ENCODE results near the gene FANCD2OS. TPM values are rescaled to one million over a fixed set of nuclear protein-coding genes. Genes with fewer than 3 reads are reported as not detected.
"Not testable (repeated sequence)": the region's sequence is repeated elsewhere in the genome, so short reads cannot be mapped to it uniquely, and the experiment has no call there.

Gene FANCD2OS
- total RNA-seq, 4 donors from 2014 or later, result 0.77 TPM; not detected in 3

DNA sequence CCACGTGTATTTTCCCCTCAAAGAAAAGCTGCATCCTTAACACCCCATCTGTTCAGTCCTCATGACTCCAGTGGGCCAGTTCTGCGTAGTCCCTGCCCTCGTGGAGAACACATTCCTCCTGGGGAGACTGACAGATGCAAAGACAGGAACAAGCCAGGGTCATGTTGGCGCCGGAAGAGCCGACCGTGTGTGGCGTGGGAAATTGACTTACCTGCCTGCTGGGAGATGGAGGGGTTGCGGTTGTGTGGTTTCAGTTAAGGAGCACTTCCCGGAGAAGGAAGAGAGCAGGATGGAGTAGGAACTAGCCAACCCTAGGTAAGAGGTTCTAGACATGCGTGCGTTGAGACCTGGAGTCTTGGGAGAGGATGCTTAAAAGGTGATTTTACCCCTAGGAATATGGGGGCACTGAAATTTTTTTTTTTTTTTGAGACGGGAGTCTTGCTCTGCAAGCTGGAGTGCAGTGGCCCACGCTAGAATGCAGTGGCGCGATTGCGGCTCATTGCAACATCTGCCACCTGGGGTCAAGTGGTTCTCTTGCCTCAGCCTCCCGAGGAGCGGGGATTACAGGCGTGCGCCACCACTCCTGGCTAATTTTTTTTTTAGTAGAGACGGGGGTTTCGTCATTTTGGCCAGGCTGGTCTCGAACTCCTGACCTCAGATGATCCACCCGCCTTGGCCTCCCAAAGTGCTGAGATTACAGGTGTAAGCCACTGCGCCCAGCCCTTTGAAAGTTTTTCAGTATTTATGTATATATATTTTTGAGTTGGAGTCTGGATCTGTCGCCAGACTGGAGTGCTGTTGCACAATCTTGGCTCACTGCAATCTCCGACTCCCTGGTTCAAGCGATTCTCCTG lies 34.9 kb upstream of the FANCD2OS start:
- WGBS, 2 donors (ENCODE audit: low coverage in 1 of 2), result 83 to 84% methylated on average over 13 of the region's 29 CpGs
- H3K27me3 ChIP-seq, result no peaks in the 10 kb centered on the region
- H3K9me3 ChIP-seq, result no peaks in the 10 kb centered on the region
- ATAC-seq, result no peak
- TF ChIP-seq POLR2A (IDR thresholded peaks at IDR 0.05) (no peak), CTCF (IDR thresholded peaks at IDR 0.05) (no peak)
- peaks cover 0 to 46% (median 15%) of the 10 kb centered on the region in 3 donors for H3K4me1 ChIP-seq
- H3K4me3 ChIP-seq, result peak overlapping the region; percentile 58 to 85
- H3K27ac ChIP-seq, result peak overlapping the region in 2 of 4 donors; percentile 94 to 98
- peaks cover 0 to 18% of the 10 kb centered on the region in 2 donors for H3K36me3 ChIP-seq

GRCh38 chr3:10140996-10141546 lies 33.0 kb upstream of the FANCD2OS start:
- Histone ChIP-seq H3K4me3 (peak overlapping the region in 1 of 2 donors; percentile 85), H3K36me3 (no peaks in the 10 kb centered on the region), H3K27ac (peak overlapping the region in 3 of 4 donors; percentile 94 to 98 (median 95)), H3K9me3 (no peaks in the 10 kb centered on the region), H3K27me3 (no peaks in the 10 kb centered on the region), H3K4me1 (peaks cover 0 to 43% (median 15%) of the 10 kb centered on the region in 3 donors)
- ATAC-seq, result no peak
- WGBS, 2 donors (ENCODE audit: low coverage in 1 of 2), result 60 to 83% methylated on average over 1 to 20 of the region's 23 CpGs
- TF ChIP-seq EP300 (IDR thresholded peaks at IDR 0.05), result no peak
- TF ChIP-seq POLR2AphosphoS5 (IDR thresholded peaks at IDR 0.05), result no peak
- TF ChIP-seq CTCF (IDR thresholded peaks at IDR 0.05), result no peak
- TF ChIP-seq POLR2A (IDR thresholded peaks at IDR 0.05), result no peak

DNA sequence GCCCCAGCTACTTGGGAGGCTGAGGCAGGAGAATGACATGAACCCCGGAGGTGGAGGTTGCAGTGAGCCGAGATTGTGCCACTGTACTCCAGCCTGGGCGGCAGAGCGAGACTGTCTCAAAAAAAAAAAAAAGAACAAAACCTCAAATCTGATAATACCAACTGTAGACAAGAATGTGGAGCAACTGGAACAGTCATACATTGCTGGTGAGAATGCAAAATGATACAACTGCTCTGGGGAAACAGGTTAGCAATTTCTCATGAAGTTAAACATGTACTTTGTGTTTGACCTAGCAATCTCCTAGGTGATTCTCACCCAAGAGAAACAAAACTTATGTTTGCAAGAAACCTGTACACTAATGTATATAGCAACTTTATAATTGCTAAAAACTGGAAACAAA lies 29.1 kb upstream of the FANCD2OS start:
- Histone ChIP-seq H3K27ac (no peak overlapping the region), H3K4me3 (no peak overlapping the region), H3K4me1 (peaks cover 0 to 4% (median 0%) of the 10 kb centered on the region in 3 donors), H3K9me3 (no peaks in the 10 kb centered on the region), H3K36me3 (no peaks in the 10 kb centered on the region), H3K27me3 (no peaks in the 10 kb centered on the region)
- no peak for TF ChIP-seq POLR2A (IDR thresholded peaks at IDR 0.05)
- no peak for ATAC-seq
- WGBS, 2 donors (ENCODE audit: low coverage in 1 of 2), result 80 to 100% methylated on average over 1 of the region's 4 CpGs

DNA sequence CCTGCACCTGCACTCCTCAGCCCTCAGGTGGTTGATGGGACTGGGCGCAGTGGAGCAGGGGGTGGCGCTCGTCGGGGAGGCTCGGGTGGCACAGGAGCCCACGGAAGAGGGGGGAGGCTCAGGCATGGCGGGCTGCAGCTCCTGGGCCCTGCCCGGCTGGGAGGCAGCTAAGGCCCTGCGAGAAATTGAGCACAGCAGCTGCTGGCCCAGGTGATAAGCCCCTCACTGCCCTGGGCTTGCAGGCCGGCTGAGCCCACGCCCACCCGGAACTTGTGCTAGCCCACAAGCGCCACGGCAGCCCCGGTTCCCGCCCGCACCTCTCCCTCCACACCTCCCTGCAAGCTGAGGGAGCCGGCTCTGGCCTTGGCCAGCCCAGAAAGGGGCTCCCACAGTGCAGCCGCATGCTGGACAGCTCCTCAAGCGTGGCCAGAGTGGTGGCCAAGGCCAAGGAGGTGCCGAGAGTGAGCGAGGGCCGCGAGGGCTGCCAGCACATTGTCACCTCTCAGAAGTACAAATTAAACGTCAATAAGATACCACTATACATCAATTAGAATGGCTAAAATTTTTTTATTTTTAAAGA lies 28.5 kb upstream of the FANCD2OS start:
- H3K9me3 ChIP-seq, result no peaks in the 10 kb centered on the region
- H3K27ac ChIP-seq, result no peak overlapping the region
- ATAC-seq, result no peak
- H3K27me3 ChIP-seq, result no peaks in the 10 kb centered on the region
- peaks cover 0 to 4% (median 0%) of the 10 kb centered on the region in 3 donors for H3K4me1 ChIP-seq
- no peak for TF ChIP-seq EP300 (IDR thresholded peaks at IDR 0.05)
- TF ChIP-seq POLR2A (IDR thresholded peaks at IDR 0.05), result no peak
- TF ChIP-seq POLR2AphosphoS5 (IDR thresholded peaks at IDR 0.05), result no peak
- no peak for TF ChIP-seq CTCF (IDR thresholded peaks at IDR 0.05)
- no peak overlapping the region for H3K4me3 ChIP-seq
- 92% methylated on average over 6 of the region's 25 CpGs; no CpG with 5 or more reads in 1 of the 2 donors for WGBS, 2 donors (ENCODE audit: low coverage in 1 of 2)
- no peaks in the 10 kb centered on the region for H3K36me3 ChIP-seq

DNA sequence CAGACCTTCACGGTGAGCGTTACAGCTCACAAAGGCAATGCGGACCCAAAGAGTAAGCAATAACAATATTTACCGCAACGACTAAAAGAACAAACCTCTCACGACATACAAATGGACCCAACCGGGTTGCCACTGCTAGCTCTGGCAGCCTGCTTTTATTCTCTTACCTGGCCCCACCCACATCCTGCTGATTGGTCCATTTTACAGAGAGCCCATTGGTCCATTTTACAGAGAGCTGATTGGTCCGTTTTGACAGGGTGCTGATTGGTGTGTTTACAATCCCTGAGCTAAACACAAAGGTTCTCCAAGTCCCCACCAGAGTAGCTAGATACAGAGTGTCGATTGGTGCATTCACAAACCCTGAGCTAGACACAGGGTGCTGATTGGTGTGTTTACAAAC lies 27.8 kb upstream of the FANCD2OS start:
- 87 to 94% methylated on average over 6 to 8 of the region's 9 CpGs for WGBS, 2 donors (ENCODE audit: low coverage in 1 of 2)
- not testable (repeated sequence) for H3K27me3 ChIP-seq, H3K27ac ChIP-seq, H3K9me3 ChIP-seq, H3K36me3 ChIP-seq, H3K4me1 ChIP-seq, ATAC-seq, H3K4me3 ChIP-seq

Data from gastroesophageal sphincter (tissue), 4 donors.